ENCODE measurements around the gene WDR90.

The WDR90 gene

GRCh38 chr16:683396-684070 lies 34.4 kb downstream of the WDR90 start:
- peak overlapping the region; percentile 48 for H3K4me3 ChIP-seq (ENCODE audit: low read depth, low read length)
- in situ Hi-C loops (cut with HindIII; ENCODE audit: low sequenced_read_pairs) = no loop called here
- no peak for TF ChIP-seq CTCF (IDR thresholded peaks at IDR 0.05; ENCODE audit: low read depth, low read length)
- DNase-seq (ENCODE audit: low read depth, low spot score) = no peak

- no peak for TF ChIP-seq CTCF (IDR thresholded peaks at IDR 0.05; ENCODE audit: low read depth, low read length)
- H3K4me3 ChIP-seq (ENCODE audit: low read depth, low read length) = peak within 1 kb of the TSS; percentile 48
- DNase-seq (ENCODE audit: low read depth, low spot score) = peak; percentile 95
- in situ Hi-C loops (cut with HindIII; ENCODE audit: low sequenced_read_pairs) = no loop called here
Measured at GRCh38 chr16:684071-684794, 35.1 kb downstream of the WDR90 start, which contains the start of gene JMJD8. Gene JMJD8, minus strand, starts transcription at chr16:684334. Its CDS starts 15 bp downstream, at chr16:684319.

DNA sequence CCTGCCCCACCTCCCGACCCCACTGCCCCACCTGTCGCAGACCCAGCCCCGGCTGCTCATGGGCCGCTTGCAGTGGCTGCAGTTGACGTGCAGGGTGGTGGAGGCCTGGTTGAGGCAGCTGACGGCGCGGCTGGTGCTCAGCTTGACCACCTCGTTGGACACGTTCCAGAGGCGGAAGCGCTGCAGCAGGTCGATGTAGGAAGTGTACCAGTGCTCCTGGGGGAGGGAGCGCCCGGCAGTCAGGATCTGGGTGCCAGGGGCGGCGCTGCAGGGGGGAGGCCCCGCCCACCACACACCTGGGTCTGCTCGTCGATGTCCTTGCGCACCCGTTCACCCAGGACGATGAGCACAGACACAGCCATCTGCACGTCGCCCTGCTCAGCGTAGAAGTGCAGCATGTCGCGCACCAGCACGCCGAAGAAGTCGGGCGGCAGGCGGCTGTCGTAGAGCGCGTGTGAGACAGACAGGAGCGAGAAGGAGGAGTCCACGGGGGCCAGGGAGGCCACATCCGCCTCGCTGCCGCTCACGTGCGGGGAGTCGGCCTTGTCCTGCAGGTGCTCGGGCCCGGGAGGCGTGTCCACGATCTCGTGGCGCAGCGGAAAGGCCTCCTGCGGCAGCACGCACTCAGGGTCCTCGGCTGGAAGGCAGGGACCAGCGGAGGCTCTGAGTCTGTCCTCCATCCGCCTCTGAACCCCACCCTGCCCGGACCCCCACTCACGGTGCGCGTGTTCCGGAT lies 36.0 kb downstream of the WDR90 start:
- DNase-seq (ENCODE audit: low read depth, low spot score) = no peak
- in situ Hi-C loops (cut with HindIII; ENCODE audit: low sequenced_read_pairs) = no loop called here
- TF ChIP-seq CTCF (IDR thresholded peaks at IDR 0.05; ENCODE audit: low read depth, low read length) = no peak
- no peak overlapping the region for H3K4me3 ChIP-seq (ENCODE audit: low read depth, low read length)

DNA sequence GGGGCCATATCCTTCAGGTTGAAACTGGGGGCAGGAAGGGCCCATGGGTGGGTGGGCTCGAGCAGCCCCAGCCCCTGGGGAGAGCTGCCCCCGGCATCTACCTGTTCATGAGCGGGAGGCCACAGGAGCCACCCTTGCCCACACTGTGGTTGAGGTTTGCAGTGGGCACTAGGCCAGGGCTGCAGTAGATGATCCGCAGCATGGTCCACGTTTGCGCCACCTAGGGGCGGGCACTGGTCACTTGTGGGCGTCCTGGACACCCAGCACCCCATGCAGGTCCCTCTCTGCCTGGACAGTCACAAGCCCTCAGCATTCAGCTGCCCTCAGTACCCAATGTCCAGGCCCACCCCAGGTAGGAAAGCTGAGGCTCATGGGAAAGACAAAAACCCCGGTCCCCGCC lies 36.8 kb downstream of the WDR90 start:
- TF ChIP-seq CTCF (IDR thresholded peaks at IDR 0.05; ENCODE audit: low read depth, low read length) = peak; percentile 57
- in situ Hi-C loops (cut with HindIII; ENCODE audit: low sequenced_read_pairs) = no loop called here
- DNase-seq (ENCODE audit: low read depth, low spot score) = peak; percentile 36
- no peak overlapping the region for H3K4me3 ChIP-seq (ENCODE audit: low read depth, low read length)

DNA sequence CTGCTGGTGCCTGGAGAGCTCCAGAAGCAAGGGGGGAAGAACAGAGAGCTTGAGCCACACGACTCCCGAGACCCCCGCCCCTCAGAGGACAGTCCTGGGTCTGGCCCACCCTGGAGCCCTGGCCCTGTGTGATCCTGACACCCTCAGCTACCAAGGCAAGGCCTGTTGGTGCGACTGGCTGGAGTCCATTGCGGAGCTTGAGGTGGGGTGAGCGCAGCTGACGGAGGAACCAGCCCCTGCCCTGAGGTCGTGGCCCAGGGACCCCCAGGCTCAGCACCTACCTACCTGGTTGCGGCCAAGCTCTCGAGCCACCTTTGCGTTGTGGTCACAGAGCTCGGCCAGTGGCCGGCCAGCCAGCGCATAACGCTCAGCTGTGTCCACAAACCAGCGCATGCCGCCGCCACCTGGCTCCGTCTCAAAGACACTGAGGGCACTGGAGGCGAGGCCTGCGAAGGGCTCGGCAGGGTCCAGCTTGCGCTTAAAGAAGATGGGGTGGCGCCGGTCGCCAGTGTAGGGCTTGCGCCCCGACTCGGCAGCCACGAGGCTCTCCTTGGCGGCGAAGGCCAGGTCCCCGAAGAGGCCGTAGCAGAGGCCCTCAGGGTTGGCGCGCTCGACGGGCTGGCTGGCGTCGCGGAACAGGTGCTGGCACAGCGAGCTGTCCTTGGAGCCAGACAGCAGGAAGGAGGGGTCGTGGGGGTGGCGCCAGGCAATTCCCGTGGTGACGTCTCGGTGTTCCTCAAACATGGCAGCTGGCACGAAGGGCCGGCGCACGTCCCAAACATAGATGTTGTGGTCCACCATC lies 37.5 kb downstream of the WDR90 start:
- H3K4me3 ChIP-seq (ENCODE audit: low read depth, low read length) = no peak overlapping the region
- no peak for TF ChIP-seq CTCF (IDR thresholded peaks at IDR 0.05; ENCODE audit: low read depth, low read length)
- DNase-seq (ENCODE audit: low read depth, low spot score) = no peak
- in situ Hi-C loops (cut with HindIII; ENCODE audit: low sequenced_read_pairs) = no loop called here

DNA sequence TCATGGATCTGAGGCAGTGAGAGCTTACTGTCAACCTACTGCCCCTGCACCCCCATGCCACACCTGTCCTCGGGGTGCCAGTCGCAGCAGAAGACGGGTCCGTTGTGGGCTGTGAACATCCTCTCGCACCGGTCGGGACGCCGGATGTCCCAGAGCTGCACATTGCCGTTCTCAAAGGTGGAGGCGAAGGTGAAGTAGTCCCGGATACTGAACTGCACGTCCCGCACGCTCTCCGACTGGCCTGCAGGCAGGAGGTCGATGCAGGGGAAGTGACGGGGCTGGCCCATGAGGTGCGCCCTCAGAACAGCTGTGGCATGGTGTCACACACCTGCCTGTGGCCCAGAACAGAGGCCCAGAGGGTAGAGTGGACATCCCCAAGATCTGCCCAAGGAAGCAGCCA lies 38.3 kb downstream of the WDR90 start:
- TF ChIP-seq CTCF (IDR thresholded peaks at IDR 0.05; ENCODE audit: low read depth, low read length) = no peak
- H3K4me3 ChIP-seq (ENCODE audit: low read depth, low read length) = no peak overlapping the region
- in situ Hi-C loops (cut with HindIII; ENCODE audit: low sequenced_read_pairs) = no loop called here
- DNase-seq (ENCODE audit: low read depth, low spot score) = no peak
